MM.1S (cell line): ENCODE results near the gene TTLL11.

Experiments
- DNase-seq: peaks from one replicate; pipeline ENCODE4 v3.0.0-alpha.2; 2015
- H2AFZ ChIP-seq: fragments of 300-600 bp; sonication (generic); 2 replicates; pipeline ENCODE4 v1.6.0; 2016; ENCODE audit warnings: antibody characterized with exemption, low read length
- H3F3A ChIP-seq: fragments of 300-600 bp; sonication (generic); 2 replicates; pipeline ENCODE4 v1.6.1; 2016; ENCODE audit warnings: mild to moderate bottlenecking, antibody characterized with exemption, low read length, moderate library complexity, mixed read lengths; ENCODE audit not compliant: insufficient read depth
- H3K27ac ChIP-seq: fragments of 300-600 bp; sonication (generic); 2 replicates; pipeline ENCODE4 v1.5.1; 2016; ENCODE audit warnings: mild to moderate bottlenecking, low read length
- H3K27me3 ChIP-seq: fragments of 300-600 bp; sonication (generic); replicated peaks from 2 replicates; pipeline ENCODE4 v1.6.0; 2016; ENCODE audit warnings: low read length; ENCODE audit not compliant: insufficient read depth
- H3K36me3 ChIP-seq: fragments of 300-600 bp; sonication (generic); replicated peaks from 2 replicates; pipeline ENCODE4 v1.6.1; 2016; ENCODE audit warnings: mild to moderate bottlenecking, low read length, mixed read lengths; ENCODE audit not compliant: insufficient read depth
- H3K4me1 ChIP-seq: fragments of 300-600 bp; sonication (generic); 2 replicates; pipeline ENCODE4 v1.6.1; 2016; ENCODE audit warnings: low read length, mixed read lengths
- H3K4me2 ChIP-seq: fragments of 300-600 bp; sonication (generic); 2 replicates; pipeline ENCODE4 v1.6.0; 2016; ENCODE audit warnings: low read depth, low read length
- H3K4me3 ChIP-seq: fragments of 300-600 bp; sonication (generic); 2 replicates; pipeline ENCODE4 v1.5.1; 2016; ENCODE audit warnings: low read length, mixed read lengths
- H3K79me2 ChIP-seq: fragments of 300-600 bp; sonication (generic); 2 replicates; pipeline ENCODE4 v1.6.1; 2016; ENCODE audit warnings: mixed run types, low read length, mixed read lengths
- H3K9ac ChIP-seq: fragments of 300-600 bp; sonication (generic); 2 replicates; pipeline ENCODE4 v1.6.1; 2016; ENCODE audit warnings: low read length, mixed read lengths
- H3K9me2 ChIP-seq: fragments of 300-600 bp; sonication (generic); replicated peaks from 2 replicates; pipeline ENCODE4 v1.6.1; 2016; ENCODE audit warnings: mild to moderate bottlenecking, low read length, mixed read lengths; ENCODE audit not compliant: insufficient read depth
- H3K9me3 ChIP-seq: fragments of 300-600 bp; sonication (generic); replicated peaks from 2 replicates; pipeline ENCODE4 v1.6.1; 2016; ENCODE audit warnings: mild to moderate bottlenecking, low read length, mixed read lengths; ENCODE audit not compliant: insufficient read depth
- H4K20me1 ChIP-seq: fragments of 300-600 bp; sonication (generic); 2 replicates; pipeline ENCODE4 v1.6.1; 2016; ENCODE audit warnings: mild to moderate bottlenecking, low read length, moderate library complexity, mixed read lengths; ENCODE audit not compliant: insufficient read depth
- EZH2 ChIP-seq: fragments of 300-600 bp; sonication (generic); optimal IDR thresholded peaks from 2 replicates; pipeline ENCODE3; 2017; ENCODE audit warnings: low read depth, mild to moderate bottlenecking, antibody characterized with exemption, low read length, mixed read lengths
- EZH2phosphoT487 ChIP-seq: fragments of 300-600 bp; sonication (generic); IDR thresholded peaks from 2 replicates; pipeline ENCODE4 v1.6.1; 2018; ENCODE audit warnings: antibody characterized with exemption, low read length
- TF ChIP-seq, protein P1 (sequence below): fragments of 300-600 bp; sonication (generic); IDR thresholded peaks from 2 replicates; pipeline ENCODE4 v1.5.1; 2016; ENCODE audit warnings: antibody characterized with exemption, low read length, mixed read lengths

TTLL11 gene

DNA sequence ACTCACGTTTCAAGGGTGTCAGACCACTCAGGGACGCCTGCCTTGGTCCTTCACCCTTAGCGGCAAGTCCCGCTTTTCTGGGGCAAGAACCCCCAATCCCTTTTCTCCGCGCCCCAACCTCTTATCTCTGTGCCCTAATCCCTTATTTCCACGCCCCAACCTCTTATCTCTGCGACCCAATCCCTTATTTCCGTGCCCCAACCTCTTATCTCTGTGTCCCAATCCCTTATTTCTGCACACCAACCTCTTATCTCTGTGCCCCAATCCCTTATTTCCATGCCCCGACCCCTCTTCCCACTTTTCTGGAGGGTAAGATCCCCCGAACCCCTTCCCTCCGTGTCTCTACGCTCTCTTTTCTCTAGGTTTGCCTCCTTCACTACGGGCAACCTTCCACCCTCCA lies 302.3 kb downstream of the TTLL11 start:
- Histone ChIP-seq H3K36me3 (no peaks in the 10 kb centered on the region), H3K9me2 (no peaks in the 10 kb centered on the region), H3K79me2 (no peaks in the 10 kb centered on the region), H3K27ac (no peak overlapping the region), H3F3A (no peaks in the 10 kb centered on the region), H3K9ac (no peak overlapping the region), H3K9me3 (no peaks in the 10 kb centered on the region), H4K20me1 (no peaks in the 10 kb centered on the region), H3K4me3 (no peak overlapping the region), H3K4me1 (no peaks in the 10 kb centered on the region), H3K4me2 (no peak overlapping the region), H3K27me3 (no peaks in the 10 kb centered on the region), H2AFZ (no peak overlapping the region)
- TF ChIP-seq EZH2, result no peak
- TF ChIP-seq, protein P1, sequence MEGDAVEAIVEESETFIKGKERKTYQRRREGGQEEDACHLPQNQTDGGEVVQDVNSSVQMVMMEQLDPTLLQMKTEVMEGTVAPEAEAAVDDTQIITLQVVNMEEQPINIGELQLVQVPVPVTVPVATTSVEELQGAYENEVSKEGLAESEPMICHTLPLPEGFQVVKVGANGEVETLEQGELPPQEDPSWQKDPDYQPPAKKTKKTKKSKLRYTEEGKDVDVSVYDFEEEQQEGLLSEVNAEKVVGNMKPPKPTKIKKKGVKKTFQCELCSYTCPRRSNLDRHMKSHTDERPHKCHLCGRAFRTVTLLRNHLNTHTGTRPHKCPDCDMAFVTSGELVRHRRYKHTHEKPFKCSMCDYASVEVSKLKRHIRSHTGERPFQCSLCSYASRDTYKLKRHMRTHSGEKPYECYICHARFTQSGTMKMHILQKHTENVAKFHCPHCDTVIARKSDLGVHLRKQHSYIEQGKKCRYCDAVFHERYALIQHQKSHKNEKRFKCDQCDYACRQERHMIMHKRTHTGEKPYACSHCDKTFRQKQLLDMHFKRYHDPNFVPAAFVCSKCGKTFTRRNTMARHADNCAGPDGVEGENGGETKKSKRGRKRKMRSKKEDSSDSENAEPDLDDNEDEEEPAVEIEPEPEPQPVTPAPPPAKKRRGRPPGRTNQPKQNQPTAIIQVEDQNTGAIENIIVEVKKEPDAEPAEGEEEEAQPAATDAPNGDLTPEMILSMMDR, result no peak
- no peak for TF ChIP-seq EZH2phosphoT487
- DNase-seq, result no peak

DNA sequence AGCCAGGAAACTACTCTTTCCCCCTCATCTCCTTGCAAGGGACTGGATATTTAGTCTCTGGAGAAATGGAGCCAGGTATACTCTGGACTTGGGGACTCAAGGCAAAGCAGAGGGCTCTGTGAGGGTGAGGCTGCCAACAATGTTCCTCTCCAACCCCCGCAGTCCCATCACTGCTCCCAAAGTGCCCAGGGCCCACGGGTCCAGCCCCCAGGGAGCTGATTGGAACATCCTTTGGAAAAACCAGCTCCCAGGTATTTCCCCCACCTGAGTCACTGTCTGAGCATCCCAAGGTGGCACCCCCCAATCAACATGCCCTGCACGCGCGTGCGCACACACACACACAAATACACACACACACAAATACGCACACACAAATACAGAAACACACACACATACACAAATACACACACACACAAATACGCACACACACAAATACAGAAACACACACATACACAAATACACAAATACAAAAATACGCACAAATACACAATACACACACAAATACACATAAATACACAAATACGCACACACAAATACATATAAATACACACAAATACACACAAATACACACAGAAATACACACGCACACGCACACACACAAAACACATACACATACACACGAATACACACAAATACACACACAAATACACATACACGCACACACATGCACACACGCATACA lies 304.3 kb downstream of the TTLL11 start:
- H4K20me1 ChIP-seq, result no peaks in the 10 kb centered on the region
- no peaks in the 10 kb centered on the region for H3K36me3 ChIP-seq
- no peaks in the 10 kb centered on the region for H3K4me1 ChIP-seq
- TF ChIP-seq, protein P1, result no peak
- H3K9me2 ChIP-seq, result no peaks in the 10 kb centered on the region
- no peak overlapping the region for H2AFZ ChIP-seq
- H3K27ac ChIP-seq, result no peak overlapping the region
- H3K9me3 ChIP-seq, result no peaks in the 10 kb centered on the region
- H3K9ac ChIP-seq, result no peak overlapping the region
- no peaks in the 10 kb centered on the region for H3F3A ChIP-seq
- no peak overlapping the region for H3K4me3 ChIP-seq
- H3K4me2 ChIP-seq, result no peak overlapping the region
- H3K79me2 ChIP-seq, result no peaks in the 10 kb centered on the region
- no peak for DNase-seq
- H3K27me3 ChIP-seq, result no peaks in the 10 kb centered on the region

DNA sequence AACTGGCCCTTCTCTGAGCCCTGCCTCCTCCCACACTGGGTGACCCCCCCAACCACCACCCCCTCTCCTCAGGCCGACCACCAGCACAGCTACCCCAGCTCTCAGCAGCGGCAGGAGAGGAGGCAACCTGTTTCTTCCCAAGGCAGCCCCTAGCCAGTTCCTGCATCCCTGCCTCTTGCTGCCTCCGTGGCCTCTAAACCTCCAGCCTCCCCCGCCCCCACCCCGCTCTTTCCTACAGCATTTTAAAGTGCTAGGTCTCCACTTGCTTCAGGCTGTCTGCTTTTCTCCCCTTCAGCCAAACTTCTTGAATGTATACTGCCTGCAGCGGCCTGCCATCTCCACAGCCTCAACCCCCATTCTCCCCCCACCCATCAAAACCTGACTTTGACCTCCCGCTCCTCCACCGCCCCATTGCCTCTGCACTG lies 306.1 kb downstream of the TTLL11 start:
- no peak overlapping the region for H3K9ac ChIP-seq
- H2AFZ ChIP-seq, result no peak overlapping the region
- no peaks in the 10 kb centered on the region for H3K36me3 ChIP-seq
- no peaks in the 10 kb centered on the region for H4K20me1 ChIP-seq
- no peaks in the 10 kb centered on the region for H3K9me2 ChIP-seq
- no peak overlapping the region for H3K4me3 ChIP-seq
- H3K9me3 ChIP-seq, result no peaks in the 10 kb centered on the region
- no peaks in the 10 kb centered on the region for H3K4me1 ChIP-seq
- H3K79me2 ChIP-seq, result no peaks in the 10 kb centered on the region
- H3K4me2 ChIP-seq, result no peak overlapping the region
- no peaks in the 10 kb centered on the region for H3K27me3 ChIP-seq
- TF ChIP-seq EZH2phosphoT487 (no peak), EZH2 (no peak)
- TF ChIP-seq, protein P1, result no peak
- H3K27ac ChIP-seq, result no peak overlapping the region
- H3F3A ChIP-seq, result no peaks in the 10 kb centered on the region
- DNase-seq, result no peak
